Tibial artery (tissue), 4 donors: ENCODE data around the gene PCNX1.

Experiments used
- DNase-seq, 2 donors: peaks; one replicate each; pipeline ENCODE4 v3.0.0-alpha.2; 2019
- H3K27ac ChIP-seq, 2 donors: fragments of 200-600 bp; sonication (generic) in 1 of 2; 1 replicate in 1 of 2; 2 replicates in 1 of 2; pipeline ENCODE4 v1.5.1; 2018 to 2019; ENCODE audit warnings: mild to moderate bottlenecking in 1 of 2
- H3K27me3 ChIP-seq, 2 donors: fragments of 200-600 bp; sonication (generic) in 1 of 2; one replicate each; pipeline versions ENCODE4 v1.5.1 to v1.6.0; 2016 to 2019
- H3K36me3 ChIP-seq, 3 donors: fragments of 200-600 bp; sonication (generic) in 2 of 3; one replicate each; pipeline ENCODE4 v1.5.1; 2016 to 2019; ENCODE audit warnings: mild to moderate bottlenecking in 2 of 3
- H3K4me1 ChIP-seq, 4 donors: fragments of 200-600 bp; sonication (generic) in 2 of 4; 1 replicate in 3 of 4; 2 replicates in 1 of 4; pipeline ENCODE4 v1.5.1; 2016 to 2019
- H3K4me3 ChIP-seq, 2 donors: fragments of 200-600 bp; sonication (generic) in 1 of 2; 1 replicate in 1 of 2; 2 replicates in 1 of 2; pipeline ENCODE4 v1.5.1; 2018 to 2019; ENCODE audit warnings: mild to moderate bottlenecking in 2 of 2
- H3K9me3 ChIP-seq, 3 donors: fragments of 200-600 bp; sonication (generic) in 1 of 3; one replicate each; pipeline ENCODE4 v1.5.1; 2016 to 2019
- intact Hi-C: fragments of 100-400 bp; cut with DNase I; formaldehyde crosslinking; loops from one replicate; pipeline ENCODE4 v1.15.0; 2023; ENCODE audit warnings: low total_unique reads
- TF ChIP-seq, protein P1 (sequence below), 2 experiments: fragments of 200-600 bp in 1 of 2; fragments of 450-650 bp in 1 of 2; IDR thresholded peaks; one replicate each; pipeline ENCODE4 v1.5.1; 2017 to 2019; ENCODE audit warnings: antibody characterized with exemption in 2 of 2, mild to moderate bottlenecking in 1 of 2, moderate library complexity in 1 of 2

PCNX1 gene

DNA sequence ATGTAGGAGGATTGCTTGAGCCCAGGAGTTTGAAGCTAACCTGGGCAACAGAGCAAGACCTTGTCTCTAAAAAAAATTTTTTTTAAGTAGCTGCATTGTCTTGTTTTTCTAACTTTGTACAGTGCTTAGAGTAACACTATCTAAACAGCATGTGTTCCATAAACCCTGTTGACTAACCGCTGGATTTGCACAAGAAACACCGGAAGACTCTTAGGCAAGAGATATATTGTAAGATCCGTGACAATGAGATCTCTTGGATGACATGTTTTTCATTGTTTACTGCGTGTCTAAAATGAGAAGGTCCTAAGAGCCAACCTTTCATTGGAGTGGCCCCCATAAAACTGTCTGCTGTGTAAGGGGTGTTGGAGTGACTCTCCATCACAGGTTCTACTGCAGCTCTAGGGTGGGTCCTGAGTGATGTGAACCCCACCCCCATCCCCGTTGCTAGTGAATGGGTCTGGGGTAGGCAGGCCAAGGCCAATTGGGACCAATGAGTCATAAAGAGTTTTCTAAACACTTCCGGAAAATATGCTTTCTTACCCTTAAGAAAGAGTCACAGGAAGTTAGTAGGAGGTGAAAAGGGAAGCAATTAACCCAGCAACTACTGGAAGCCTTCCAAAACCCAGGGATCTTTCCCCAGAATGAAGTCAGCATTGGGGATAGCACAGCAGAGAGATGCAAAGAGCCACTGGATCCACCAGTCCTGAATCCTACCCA is 24.3 kb upstream of the PCNX1 start:
- Histone ChIP-seq H3K4me1 (peaks cover 0 to 6% (median 0%) of the 10 kb centered on the region in 4 donors), H3K36me3 (no peaks in the 10 kb centered on the region), H3K27me3 (no peaks in the 10 kb centered on the region), H3K9me3 (no peaks in the 10 kb centered on the region), H3K27ac (no peak overlapping the region), H3K4me3 (no peak overlapping the region)
- TF ChIP-seq, protein P1, sequence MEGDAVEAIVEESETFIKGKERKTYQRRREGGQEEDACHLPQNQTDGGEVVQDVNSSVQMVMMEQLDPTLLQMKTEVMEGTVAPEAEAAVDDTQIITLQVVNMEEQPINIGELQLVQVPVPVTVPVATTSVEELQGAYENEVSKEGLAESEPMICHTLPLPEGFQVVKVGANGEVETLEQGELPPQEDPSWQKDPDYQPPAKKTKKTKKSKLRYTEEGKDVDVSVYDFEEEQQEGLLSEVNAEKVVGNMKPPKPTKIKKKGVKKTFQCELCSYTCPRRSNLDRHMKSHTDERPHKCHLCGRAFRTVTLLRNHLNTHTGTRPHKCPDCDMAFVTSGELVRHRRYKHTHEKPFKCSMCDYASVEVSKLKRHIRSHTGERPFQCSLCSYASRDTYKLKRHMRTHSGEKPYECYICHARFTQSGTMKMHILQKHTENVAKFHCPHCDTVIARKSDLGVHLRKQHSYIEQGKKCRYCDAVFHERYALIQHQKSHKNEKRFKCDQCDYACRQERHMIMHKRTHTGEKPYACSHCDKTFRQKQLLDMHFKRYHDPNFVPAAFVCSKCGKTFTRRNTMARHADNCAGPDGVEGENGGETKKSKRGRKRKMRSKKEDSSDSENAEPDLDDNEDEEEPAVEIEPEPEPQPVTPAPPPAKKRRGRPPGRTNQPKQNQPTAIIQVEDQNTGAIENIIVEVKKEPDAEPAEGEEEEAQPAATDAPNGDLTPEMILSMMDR (IDR thresholded peaks at IDR 0.05), result no peak
- intact Hi-C loops, result no loop called here
- no peak for DNase-seq

DNA sequence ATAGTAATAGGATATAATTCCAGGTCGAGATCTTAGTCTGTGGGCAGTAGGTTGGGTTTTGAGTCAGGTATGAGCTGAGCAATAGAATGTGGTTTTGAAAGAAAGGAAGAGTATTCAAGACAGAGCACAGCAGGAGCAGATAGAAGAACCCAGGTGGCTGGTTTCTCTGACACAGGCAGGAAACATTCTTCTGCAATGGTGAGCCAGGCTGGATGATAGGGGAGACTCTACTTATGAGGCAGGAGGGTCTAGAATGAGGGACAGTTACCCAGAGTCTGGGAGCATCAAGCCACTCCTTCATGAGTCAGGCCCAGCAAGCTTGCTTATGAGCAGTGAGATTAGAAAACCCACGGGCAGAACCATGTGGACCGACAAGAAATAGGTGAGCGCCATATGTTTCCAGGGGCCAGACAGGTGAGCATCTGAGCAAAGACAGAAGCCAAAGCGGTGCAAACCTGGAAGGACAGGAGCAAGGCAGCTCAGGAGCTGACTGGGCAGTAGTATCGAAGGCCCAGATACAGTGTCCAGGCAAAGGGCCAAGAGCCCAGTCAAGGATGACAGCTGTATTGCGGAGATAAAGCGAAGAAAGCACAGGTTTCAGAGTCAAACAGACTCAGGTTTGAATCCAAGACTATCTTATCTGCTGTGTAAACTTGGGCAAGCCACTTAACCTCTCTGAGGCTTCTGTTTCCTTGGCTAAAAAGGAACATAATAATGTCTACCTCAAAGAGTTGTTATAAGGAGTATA is 22.5 kb upstream of the PCNX1 start:
- DNase-seq, result no peak
- H3K9me3 ChIP-seq, result no peaks in the 10 kb centered on the region
- no peaks in the 10 kb centered on the region for H3K27me3 ChIP-seq
- H3K4me1 ChIP-seq, result peaks cover 0 to 20% (median 0%) of the 10 kb centered on the region in 4 donors
- no peaks in the 10 kb centered on the region for H3K36me3 ChIP-seq
- TF ChIP-seq, protein P1 (IDR thresholded peaks at IDR 0.05), result no peak
- H3K27ac ChIP-seq, result no peak overlapping the region
- intact Hi-C loops, result no loop called here
- H3K4me3 ChIP-seq, result no peak overlapping the region

DNA sequence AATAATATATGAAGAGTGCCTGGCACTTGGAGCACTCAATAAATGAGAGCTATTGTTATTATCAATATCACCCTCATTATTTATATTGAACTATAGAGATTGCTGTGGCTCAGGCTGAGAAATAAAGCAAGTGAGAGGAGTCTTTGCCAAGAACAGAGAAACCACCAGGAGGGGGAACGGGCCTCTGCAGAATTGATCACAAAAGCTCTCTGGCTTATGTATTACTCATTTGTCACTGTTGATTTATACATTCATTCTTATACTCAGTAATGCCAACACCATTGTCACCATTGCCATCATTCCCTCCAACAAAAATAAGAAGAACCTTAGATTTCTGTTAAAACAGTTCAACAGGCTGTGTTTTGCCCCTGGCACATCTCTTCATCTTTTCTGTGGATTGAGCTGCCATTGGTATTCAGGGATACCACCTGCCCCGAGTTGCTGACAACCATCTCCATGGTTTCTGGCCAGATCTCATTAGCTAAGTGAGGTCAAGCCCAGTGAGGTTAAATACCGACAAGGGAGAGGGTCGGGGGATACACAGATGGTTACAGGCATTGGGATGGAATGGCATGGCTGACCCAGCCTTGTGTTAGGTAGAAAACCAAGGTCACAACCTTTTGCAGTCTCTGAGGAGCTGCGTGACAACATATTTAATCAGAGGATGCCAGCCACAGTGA is 21.8 kb upstream of the PCNX1 start:
- intact Hi-C loops, result no loop called here
- Histone ChIP-seq H3K27me3 (no peaks in the 10 kb centered on the region), H3K4me3 (no peak overlapping the region), H3K36me3 (no peaks in the 10 kb centered on the region), H3K27ac (no peak overlapping the region), H3K4me1 (peaks cover 0 to 20% (median 0%) of the 10 kb centered on the region in 4 donors), H3K9me3 (no peaks in the 10 kb centered on the region)
- DNase-seq, result no peak
- TF ChIP-seq, protein P1 (IDR thresholded peaks at IDR 0.05), result no peak

DNA sequence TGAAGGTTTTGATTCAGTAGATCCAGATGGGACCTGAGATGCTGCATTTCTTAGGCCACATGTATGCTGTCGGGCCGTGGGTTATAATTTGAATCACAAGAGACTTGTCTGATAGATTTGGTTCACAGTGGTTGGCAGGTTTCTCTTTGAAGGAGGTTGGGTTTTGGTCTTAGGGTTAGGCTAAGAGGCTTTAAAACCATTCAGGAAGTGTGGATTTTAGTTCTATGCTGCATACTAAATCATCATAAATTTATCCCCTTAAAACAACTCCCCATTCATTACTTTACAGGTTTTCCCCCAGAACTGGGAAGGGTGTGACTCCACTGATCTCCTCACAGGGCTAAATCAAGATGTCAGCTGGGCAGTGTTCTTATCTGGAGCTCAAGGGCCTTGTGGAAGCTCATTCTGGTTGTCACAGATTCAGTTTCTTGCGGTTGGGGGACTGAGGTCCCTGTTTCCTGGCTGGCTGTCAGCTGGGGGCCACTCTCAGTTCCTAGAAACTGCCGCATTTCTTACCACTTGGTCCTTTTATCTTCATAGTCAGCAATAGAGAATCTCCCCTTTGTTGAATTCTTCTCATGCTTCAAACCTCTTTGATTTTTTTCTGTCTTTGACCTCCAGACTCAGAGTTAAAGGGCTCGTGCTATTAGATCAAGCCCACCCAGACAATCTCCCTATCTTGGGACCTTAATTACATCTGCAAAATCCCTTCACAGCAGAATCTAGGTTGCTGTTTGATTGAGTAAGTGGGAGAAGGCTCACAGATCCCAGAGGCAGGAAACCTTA is 20.6 kb upstream of the PCNX1 start:
- Histone ChIP-seq H3K4me1 (peaks cover 0 to 20% (median 0%) of the 10 kb centered on the region in 4 donors), H3K27me3 (no peaks in the 10 kb centered on the region), H3K27ac (no peak overlapping the region), H3K9me3 (no peaks in the 10 kb centered on the region), H3K36me3 (no peaks in the 10 kb centered on the region), H3K4me3 (no peak overlapping the region)
- no peak for DNase-seq
- intact Hi-C loops, result no loop called here
- TF ChIP-seq, protein P1 (IDR thresholded peaks at IDR 0.05), result no peak

- DNase-seq, result no peak
- no peaks in the 10 kb centered on the region for H3K27me3 ChIP-seq
- no peak overlapping the region for H3K27ac ChIP-seq
- H3K9me3 ChIP-seq, result no peaks in the 10 kb centered on the region
- H3K4me1 ChIP-seq, result peaks cover 0 to 20% (median 0%) of the 10 kb centered on the region in 4 donors
- H3K36me3 ChIP-seq, result no peaks in the 10 kb centered on the region
- intact Hi-C loops, result no loop called here
- TF ChIP-seq, protein P1 (IDR thresholded peaks at IDR 0.05), result no peak
- no peak overlapping the region for H3K4me3 ChIP-seq
Measured at GRCh38 chr14:70887207-70887681, 20.0 kb upstream of the PCNX1 start.
